ENCODE data around the gene CEP290.
"Not testable (repeated sequence)": the region's sequence is repeated elsewhere in the genome, so short reads cannot be mapped to it uniquely, and the experiment has no call there.

Gene CEP290

GRCh38 chr12:88052686-88053085 is 89.2 kb downstream of the CEP290 start:
- no peak for DNase-seq (ENCODE audit: low read depth)

- no peak for DNase-seq (ENCODE audit: low read depth)
Measured at GRCh38 chr12:88044035-88044434, 97.9 kb downstream of the CEP290 start.

- no peak for DNase-seq (ENCODE audit: low read depth)
Measured at GRCh38 chr12:88037770-88038169, 104.1 kb downstream of the CEP290 start.

DNA sequence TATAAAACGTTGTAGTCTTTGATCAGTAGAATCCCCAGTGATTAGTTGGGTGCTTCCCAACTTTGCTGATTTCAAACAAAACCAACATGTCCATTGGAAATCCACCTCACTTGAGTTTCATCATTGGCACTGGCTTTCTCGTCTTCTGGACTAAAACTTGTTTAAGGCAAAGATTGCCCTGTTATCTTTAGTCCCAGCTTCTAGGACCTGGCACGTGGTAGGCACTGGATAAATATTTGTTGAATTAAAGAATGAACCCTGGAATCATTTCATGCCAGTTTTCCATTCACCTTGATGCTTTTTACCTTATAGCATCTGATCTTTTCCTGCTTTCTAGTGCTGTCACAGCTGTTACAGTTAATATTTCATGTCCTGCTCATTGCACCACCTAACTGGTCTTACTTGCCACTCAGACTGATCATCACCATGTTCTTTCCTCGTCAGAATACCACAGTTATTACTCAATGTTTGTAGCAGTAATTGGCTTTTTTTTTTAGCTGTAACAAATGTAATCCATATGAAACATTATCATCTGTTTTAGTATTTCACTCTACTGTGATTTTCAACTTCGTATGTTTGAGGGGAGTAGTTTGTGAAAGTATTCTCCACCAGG is 105.4 kb downstream of the CEP290 start:
- DNase-seq (ENCODE audit: low read depth), result no peak

DNA sequence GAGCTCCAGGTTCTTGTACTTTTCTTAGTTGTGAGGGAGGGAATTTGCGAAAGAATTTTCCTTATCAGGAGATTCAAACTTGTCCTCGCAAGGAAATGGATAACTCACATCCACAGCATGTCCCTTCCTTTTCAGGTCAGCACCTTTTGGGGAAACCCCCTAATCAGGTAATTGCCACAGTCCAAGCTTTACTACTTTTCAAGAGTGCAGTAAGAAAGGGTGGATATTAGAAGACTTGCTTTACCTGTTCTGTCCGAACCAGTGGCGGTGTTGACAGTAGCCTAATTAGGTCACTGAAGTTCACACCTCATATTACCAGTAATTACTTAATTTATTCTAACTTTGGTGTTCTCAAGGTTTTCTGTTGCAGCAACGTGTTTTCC is 106.0 kb downstream of the CEP290 start:
- no peak for DNase-seq (ENCODE audit: low read depth)

GRCh38 chr12:88035271-88035906 is 106.5 kb downstream of the CEP290 start:
- peak; percentile 68 for DNase-seq (ENCODE audit: low read depth)

- not testable (repeated sequence) for DNase-seq (ENCODE audit: low read depth)
Measured at GRCh38 chr12:88031161-88031560, 110.7 kb downstream of the CEP290 start.

GRCh38 chr12:88029093-88029665 is 112.7 kb downstream of the CEP290 start, which contains the start of gene C12orf50:
Gene C12orf50 (minus strand): TSS chr12:88029401. CDS start chr12:88026962, 2,439 bp downstream.
- DNase-seq (ENCODE audit: low read depth), result no peak

- no peak for DNase-seq (ENCODE audit: low read depth)
Measured at GRCh38 chr12:88026196-88026595, 115.7 kb downstream of the CEP290 start.

DNA sequence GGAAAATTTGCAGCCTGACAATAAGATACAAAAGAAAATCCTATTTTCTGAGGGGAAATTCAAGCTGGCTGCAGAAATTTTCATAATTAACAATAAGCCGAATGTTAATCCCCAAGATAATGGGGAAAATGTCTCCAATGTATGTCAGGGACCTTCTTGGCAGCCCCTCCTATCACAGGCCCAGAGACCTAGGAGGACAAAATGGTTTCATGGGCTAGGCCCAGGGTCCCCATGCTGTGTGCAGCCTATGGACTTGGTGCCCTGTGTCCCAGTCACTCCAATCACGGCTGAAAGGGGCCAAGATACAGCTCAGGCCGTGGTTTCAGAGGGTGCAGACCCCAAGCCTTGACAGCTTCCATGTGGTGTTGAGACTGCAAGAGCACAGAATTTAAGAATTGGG is 123.9 kb downstream of the CEP290 start:
- DNase-seq (ENCODE audit: low read depth), result no peak

- no peak for DNase-seq (ENCODE audit: low read depth)
Measured at GRCh38 chr12:88015825-88016224, 126.1 kb downstream of the CEP290 start.

DNA sequence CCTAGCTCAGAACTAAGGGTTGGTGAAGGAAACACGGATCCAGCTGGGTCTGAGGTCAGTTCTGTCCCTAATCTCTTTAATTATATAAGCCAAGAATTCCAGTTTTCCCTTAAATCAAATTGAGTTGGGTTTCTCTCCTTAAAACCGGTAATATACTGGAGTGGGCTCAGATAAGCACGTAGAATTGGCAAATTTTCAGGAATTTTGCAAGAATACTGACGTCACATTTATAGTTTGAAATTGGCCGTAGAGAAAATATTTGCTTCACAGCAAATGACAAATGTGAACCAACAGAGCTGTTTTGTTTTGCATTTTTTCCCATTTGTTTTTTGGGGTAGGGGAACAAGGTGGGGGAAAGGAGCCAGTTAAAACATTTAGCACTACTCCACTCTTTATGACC is 130.1 kb downstream of the CEP290 start:
- DNase-seq (ENCODE audit: low read depth), result no peak

- DNase-seq (ENCODE audit: low read depth), result no peak
Measured at GRCh38 chr12:88006351-88006750, 135.5 kb downstream of the CEP290 start.

- no peak for DNase-seq (ENCODE audit: low read depth)
Measured at GRCh38 chr12:88001327-88001726, 140.6 kb downstream of the CEP290 start.

All from stimulated activated CD8-positive, alpha-beta memory T cell treated with anti-CD3 and anti-CD28 coated beads, Interleukin-15, amount 100 ng/mL, for 1 hour (primary cell).